ENCODE measurements around the gene MAJIN.
A peak's percentile ranks its signal among the peaks of the same experiment; 100 is the strongest.

Gene MAJIN

GRCh38 chr11:64954201-64954600 is 17.7 kb downstream of the MAJIN start:
- Histone ChIP-seq H3K27me3 (ENCODE audit: control insufficient read depth, insufficient read depth, low read length) (peaks cover 8% of the 10 kb centered on the region; the same call in 1 of the 2 replicates), H3K4me3 (ENCODE audit: low read depth, low read length) (no peak overlapping the region), H3K9ac (ENCODE audit: low read length) (no peak overlapping the region), H3K36me3 (ENCODE audit: control insufficient read depth, insufficient read depth, low read length) (no peaks in the 10 kb centered on the region), H3K4me1 (ENCODE audit: control insufficient read depth, insufficient read depth, low read length) (no peaks in the 10 kb centered on the region), H3K27ac (ENCODE audit: low read depth, low read length) (no peak overlapping the region), H3K9me3 (ENCODE audit: control insufficient read depth, insufficient read depth, low read depth, low read length) (no peaks in the 10 kb centered on the region)

GRCh38 chr11:64951529-64951928 is 20.4 kb downstream of the MAJIN start:
- H3K4me1 ChIP-seq (ENCODE audit: control insufficient read depth, insufficient read depth, low read length): no peaks in the 10 kb centered on the region
- H3K9ac ChIP-seq (ENCODE audit: low read length): no peak overlapping the region
- no peak overlapping the region for H3K4me3 ChIP-seq (ENCODE audit: low read depth, low read length)
- H3K27me3 ChIP-seq (ENCODE audit: control insufficient read depth, insufficient read depth, low read length): peaks cover 8% of the 10 kb centered on the region; the same call in 1 of the 2 replicates
- H3K27ac ChIP-seq (ENCODE audit: low read depth, low read length): no peak overlapping the region
- no peaks in the 10 kb centered on the region for H3K9me3 ChIP-seq (ENCODE audit: control insufficient read depth, insufficient read depth, low read depth, low read length)
- no peaks in the 10 kb centered on the region for H3K36me3 ChIP-seq (ENCODE audit: control insufficient read depth, insufficient read depth, low read length)

GRCh38 chr11:64947208-64947814 is 24.6 kb downstream of the MAJIN start:
- Histone ChIP-seq H3K9ac (ENCODE audit: low read length) (no peak overlapping the region), H3K36me3 (ENCODE audit: control insufficient read depth, insufficient read depth, low read length) (no peaks in the 10 kb centered on the region)

GRCh38 chr11:64936539-64936938 is 35.4 kb downstream of the MAJIN start:
- Histone ChIP-seq H3K9ac (ENCODE audit: low read length) (no peak overlapping the region), H3K36me3 (ENCODE audit: control insufficient read depth, insufficient read depth, low read length) (no peaks in the 10 kb centered on the region), H3K27me3 (ENCODE audit: control insufficient read depth, insufficient read depth, low read length) (no peaks in the 10 kb centered on the region; the same call in 1 of the 2 replicates), H3K4me1 (ENCODE audit: control insufficient read depth, insufficient read depth, low read length) (peaks cover 10% of the 10 kb centered on the region), H3K27ac (ENCODE audit: low read depth, low read length) (no peak overlapping the region), H3K9me3 (ENCODE audit: control insufficient read depth, insufficient read depth, low read depth, low read length) (no peaks in the 10 kb centered on the region), H3K4me3 (ENCODE audit: low read depth, low read length) (no peak overlapping the region)

More at GRCh38 chr11:64947208-64947814, 24.6 kb downstream of the MAJIN start:
- no peak overlapping the region for H3K27ac ChIP-seq (ENCODE audit: low read depth, low read length)
- no peaks in the 10 kb centered on the region for H3K4me1 ChIP-seq (ENCODE audit: control insufficient read depth, insufficient read depth, low read length)
- H3K4me3 ChIP-seq (ENCODE audit: low read depth, low read length): no peak overlapping the region
- H3K9me3 ChIP-seq (ENCODE audit: control insufficient read depth, insufficient read depth, low read depth, low read length): no peaks in the 10 kb centered on the region
- H3K27me3 ChIP-seq (ENCODE audit: control insufficient read depth, insufficient read depth, low read length): peaks cover 11% of the 10 kb centered on the region; the same call in 1 of the 2 replicates

- H3K9ac ChIP-seq (ENCODE audit: low read length): no peak within 1 kb of the TSS
- H3K4me1 ChIP-seq (ENCODE audit: control insufficient read depth, insufficient read depth, low read length): peaks cover 10% of the 10 kb centered on the region
- no peaks in the 10 kb centered on the region for H3K27me3 ChIP-seq (ENCODE audit: control insufficient read depth, insufficient read depth, low read length)
- 0 out of 2 replicates have a peak within 1 kb of the TSS, but pooled peaks have one; percentile 20 for H3K4me3 ChIP-seq (ENCODE audit: low read depth, low read length)
- no peaks in the 10 kb centered on the region for H3K9me3 ChIP-seq (ENCODE audit: control insufficient read depth, insufficient read depth, low read depth, low read length)
- no peak within 1 kb of the TSS for H3K27ac ChIP-seq (ENCODE audit: low read depth, low read length)
- H3K36me3 ChIP-seq (ENCODE audit: control insufficient read depth, insufficient read depth, low read length): 0 out of 2 replicates have a peak, but pooled peaks cover under 1% of the 10 kb centered on the region
These were observed 36.4 kb downstream of the MAJIN start, which contains the start of gene GPHA2 for GRCh38 chr11:64935359-64936081. GPHA2 (minus strand) TSS chr11:64935893; CDS start chr11:64935460, 433 bp downstream.

GRCh38 chr11:64934682-64935358 is 37.1 kb downstream of the MAJIN start:
- Histone ChIP-seq H3K9me3 (ENCODE audit: control insufficient read depth, insufficient read depth, low read depth, low read length) (no peaks in the 10 kb centered on the region), H3K4me3 (ENCODE audit: low read depth, low read length) (no peak overlapping the region), H3K4me1 (ENCODE audit: control insufficient read depth, insufficient read depth, low read length) (peaks cover 10% of the 10 kb centered on the region), H3K9ac (ENCODE audit: low read length) (no peak overlapping the region), H3K36me3 (ENCODE audit: control insufficient read depth, insufficient read depth, low read length) (peaks cover 4% of the 10 kb centered on the region; the same call in 1 of the 2 replicates), H3K27me3 (ENCODE audit: control insufficient read depth, insufficient read depth, low read length) (no peaks in the 10 kb centered on the region), H3K27ac (ENCODE audit: low read depth, low read length) (no peak overlapping the region)

GRCh38 chr11:64933935-64934681 is 37.8 kb downstream of the MAJIN start:
- no peak overlapping the region for H3K9ac ChIP-seq (ENCODE audit: low read length)
- H3K4me1 ChIP-seq (ENCODE audit: control insufficient read depth, insufficient read depth, low read length): peaks cover 10% of the 10 kb centered on the region
- H3K36me3 ChIP-seq (ENCODE audit: control insufficient read depth, insufficient read depth, low read length): peaks cover 4% of the 10 kb centered on the region; the same call in 1 of the 2 replicates
- no peaks in the 10 kb centered on the region for H3K27me3 ChIP-seq (ENCODE audit: control insufficient read depth, insufficient read depth, low read length)
- no peaks in the 10 kb centered on the region for H3K9me3 ChIP-seq (ENCODE audit: control insufficient read depth, insufficient read depth, low read depth, low read length)
- H3K27ac ChIP-seq (ENCODE audit: low read depth, low read length): no peak overlapping the region
- no peak overlapping the region for H3K4me3 ChIP-seq (ENCODE audit: low read depth, low read length)

- peaks cover 4% of the 10 kb centered on the region; the same call in 1 of the 2 replicates for H3K36me3 ChIP-seq (ENCODE audit: control insufficient read depth, insufficient read depth, low read length)
- peaks cover 10% of the 10 kb centered on the region for H3K4me1 ChIP-seq (ENCODE audit: control insufficient read depth, insufficient read depth, low read length)
- no peak overlapping the region for H3K27ac ChIP-seq (ENCODE audit: low read depth, low read length)
- no peak overlapping the region for H3K9ac ChIP-seq (ENCODE audit: low read length)
- no peaks in the 10 kb centered on the region for H3K9me3 ChIP-seq (ENCODE audit: control insufficient read depth, insufficient read depth, low read depth, low read length)
- no peak overlapping the region for H3K4me3 ChIP-seq (ENCODE audit: low read depth, low read length)
- H3K27me3 ChIP-seq (ENCODE audit: control insufficient read depth, insufficient read depth, low read length): no peaks in the 10 kb centered on the region
These were observed 38.5 kb downstream of the MAJIN start for GRCh38 chr11:64933213-64933934.

GRCh38 chr11:64932324-64932723 is 39.6 kb downstream of the MAJIN start:
- H3K9ac ChIP-seq (ENCODE audit: low read length): no peak overlapping the region
- no peaks in the 10 kb centered on the region for H3K27me3 ChIP-seq (ENCODE audit: control insufficient read depth, insufficient read depth, low read length)
- H3K9me3 ChIP-seq (ENCODE audit: control insufficient read depth, insufficient read depth, low read depth, low read length): no peaks in the 10 kb centered on the region
- peaks cover 4% of the 10 kb centered on the region; the same call in 1 of the 2 replicates for H3K36me3 ChIP-seq (ENCODE audit: control insufficient read depth, insufficient read depth, low read length)
- H3K4me3 ChIP-seq (ENCODE audit: low read depth, low read length): no peak overlapping the region
- peaks cover 10% of the 10 kb centered on the region for H3K4me1 ChIP-seq (ENCODE audit: control insufficient read depth, insufficient read depth, low read length)
- H3K27ac ChIP-seq (ENCODE audit: low read depth, low read length): no peak overlapping the region

GRCh38 chr11:64931290-64931689 is 40.6 kb downstream of the MAJIN start:
- peaks cover 10% of the 10 kb centered on the region for H3K4me1 ChIP-seq (ENCODE audit: control insufficient read depth, insufficient read depth, low read length)
- H3K27me3 ChIP-seq (ENCODE audit: control insufficient read depth, insufficient read depth, low read length): no peaks in the 10 kb centered on the region
- H3K4me3 ChIP-seq (ENCODE audit: low read depth, low read length): no peak overlapping the region
- H3K9ac ChIP-seq (ENCODE audit: low read length): no peak overlapping the region
- H3K36me3 ChIP-seq (ENCODE audit: control insufficient read depth, insufficient read depth, low read length): peaks cover 4% of the 10 kb centered on the region; the same call in 1 of the 2 replicates
- no peaks in the 10 kb centered on the region for H3K9me3 ChIP-seq (ENCODE audit: control insufficient read depth, insufficient read depth, low read depth, low read length)
- H3K27ac ChIP-seq (ENCODE audit: low read depth, low read length): no peak overlapping the region

All from HUES6 (cell line).